Upper lobe of left lung (tissue), 6 donors: ENCODE data around the gene KLK6. TPM values are rescaled to one million over a fixed set of nuclear protein-coding genes. Genes with fewer than 3 reads are reported as not detected.

Source experiments
- ATAC-seq, 2 donors: fragments of 200-7000 bp; cut with Tn5 transposase; one replicate each; pipeline ENCODE4 v1.9.1; 2022; ENCODE audit warnings: mild to moderate bottlenecking in 2 of 2, moderate library complexity in 2 of 2; ENCODE audit not compliant: low FRiP score in 2 of 2
- DNase-seq, 2 donors: peaks; one replicate each; pipeline ENCODE4 v3.0.0-alpha.2; 2019 to 2020
- H3K27ac ChIP-seq, 4 donors: fragments of 200-600 bp; sonication (generic); one replicate each; pipeline ENCODE4 v1.5.1; 2016 to 2019
- H3K27me3 ChIP-seq, 4 donors: fragments of 200-600 bp; sonication (generic); one replicate each; pipeline ENCODE4 v1.5.1; 2017 to 2019
- H3K36me3 ChIP-seq, 4 donors: fragments of 200-600 bp; sonication (generic); one replicate each; pipeline ENCODE4 v1.5.1; 2016 to 2019
- H3K4me1 ChIP-seq, 4 donors: fragments of 200-600 bp; sonication (generic); one replicate each; pipeline ENCODE4 v1.5.1; 2018 to 2019
- H3K4me3 ChIP-seq, 4 donors: fragments of 200-600 bp; sonication (generic); one replicate each; pipeline ENCODE4 v1.5.1; 2017 to 2019; ENCODE audit warnings: mild to moderate bottlenecking in 2 of 4, moderate library complexity in 1 of 4
- H3K9me3 ChIP-seq, 4 donors: fragments of 200-600 bp; sonication (generic); one replicate each; pipeline ENCODE4 v1.5.1; 2018 to 2019
- EP300 ChIP-seq, 4 donors: sonication (generic); formaldehyde crosslinking; IDR thresholded peaks; one replicate each; pipeline ENCODE4 v1.5.1; 2017; ENCODE audit warnings: antibody characterized with exemption in 4 of 4, control low read depth in 2 of 4
- POLR2A ChIP-seq, 4 donors: fragments of 450-650 bp; IDR thresholded peaks; one replicate each; pipeline ENCODE4 v1.5.1; 2016 to 2017; ENCODE audit warnings: antibody characterized with exemption in 4 of 4, mild to moderate bottlenecking in 2 of 4
- POLR2AphosphoS5 ChIP-seq, 2 donors: sonication (generic); formaldehyde crosslinking; IDR thresholded peaks; one replicate each; pipeline ENCODE4 v1.5.1; 2017; ENCODE audit warnings: antibody characterized with exemption in 2 of 2
- WGBS, 2 donors: methylation state at CpG; one replicate each; pipeline ENCODE4 v1.1.5; 2017 to 2018; 5-methylcytosine and 5-hydroxymethylcytosine counted together
- total RNA-seq, 6 donors: library from RNA; depleted of rRNA in 4 of 6; stranded (reverse); fragments of >200 nt in 4 of 6; gene quantifications; one replicate each; pipeline versions ENCODE4 v1.1.0 to v1.2.1, GENCODE V29; 2016 to 2021
- TF ChIP-seq, protein P1 (sequence below), 6 experiments: fragments of 450-650 bp in 4 of 6; fragments of 200-600 bp in 2 of 6; sonication (generic) in 2 of 6; IDR thresholded peaks; one replicate each; pipeline ENCODE4 v1.5.1; 2016 to 2019; ENCODE audit warnings: antibody characterized with exemption in 6 of 6
- donor health status: DM: no; HTN: no; CAD: no; lungs with moderate emphysema.
- donor health status: DM: no; HTN: yes; CAD: no; lungs with severe emphysema.

The KLK6 gene
- total RNA-seq, 6 donors from 2014 or later = not detected

DNA sequence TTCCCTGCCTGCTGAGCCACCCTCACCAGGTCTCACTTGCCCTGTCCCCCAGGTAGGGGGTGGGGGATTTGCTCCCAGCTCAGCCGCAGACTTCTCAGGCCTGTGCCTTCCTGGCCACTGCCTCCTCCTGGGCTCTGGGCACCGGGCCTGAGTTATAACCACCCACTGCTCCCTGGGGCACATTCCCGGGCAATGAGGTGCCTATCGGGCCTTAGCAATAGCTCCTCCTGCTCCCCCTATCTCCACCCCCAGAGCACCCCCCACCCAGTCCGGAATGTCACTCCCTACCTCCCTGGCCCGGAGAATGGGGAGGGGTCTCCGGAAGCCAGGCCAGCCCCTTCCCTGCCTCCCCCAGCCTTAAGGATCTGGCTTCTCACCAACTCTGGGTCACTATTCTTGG is 16.5 kb downstream of the KLK6 start, which contains the start of gene KLK5:
Gene KLK5, minus strand, starts transcription at position 129 of the 400 bp plus-strand sequence. CDS start 381 bp downstream, outside the sequence.
- H3K36me3 ChIP-seq = no peaks in the 10 kb centered on the region
- no peaks in the 10 kb centered on the region for H3K4me1 ChIP-seq
- DNase-seq = no peak
- H3K27ac ChIP-seq = no peak within 1 kb of the TSS
- WGBS, 2 donors = 6 to 11% methylated on average over 2 to 7 of the region's 7 CpGs
- ATAC-seq = no peak
- H3K9me3 ChIP-seq = no peaks in the 10 kb centered on the region
- H3K27me3 ChIP-seq = no peaks in the 10 kb centered on the region
- H3K4me3 ChIP-seq = no peak within 1 kb of the TSS
- TF ChIP-seq POLR2A (IDR thresholded peaks at IDR 0.05) = no peak
- TF ChIP-seq, protein P1, sequence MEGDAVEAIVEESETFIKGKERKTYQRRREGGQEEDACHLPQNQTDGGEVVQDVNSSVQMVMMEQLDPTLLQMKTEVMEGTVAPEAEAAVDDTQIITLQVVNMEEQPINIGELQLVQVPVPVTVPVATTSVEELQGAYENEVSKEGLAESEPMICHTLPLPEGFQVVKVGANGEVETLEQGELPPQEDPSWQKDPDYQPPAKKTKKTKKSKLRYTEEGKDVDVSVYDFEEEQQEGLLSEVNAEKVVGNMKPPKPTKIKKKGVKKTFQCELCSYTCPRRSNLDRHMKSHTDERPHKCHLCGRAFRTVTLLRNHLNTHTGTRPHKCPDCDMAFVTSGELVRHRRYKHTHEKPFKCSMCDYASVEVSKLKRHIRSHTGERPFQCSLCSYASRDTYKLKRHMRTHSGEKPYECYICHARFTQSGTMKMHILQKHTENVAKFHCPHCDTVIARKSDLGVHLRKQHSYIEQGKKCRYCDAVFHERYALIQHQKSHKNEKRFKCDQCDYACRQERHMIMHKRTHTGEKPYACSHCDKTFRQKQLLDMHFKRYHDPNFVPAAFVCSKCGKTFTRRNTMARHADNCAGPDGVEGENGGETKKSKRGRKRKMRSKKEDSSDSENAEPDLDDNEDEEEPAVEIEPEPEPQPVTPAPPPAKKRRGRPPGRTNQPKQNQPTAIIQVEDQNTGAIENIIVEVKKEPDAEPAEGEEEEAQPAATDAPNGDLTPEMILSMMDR (IDR thresholded peaks at IDR 0.05) = no peak
- no peak for TF ChIP-seq POLR2AphosphoS5 (IDR thresholded peaks at IDR 0.05)
- no peak for TF ChIP-seq EP300 (IDR thresholded peaks at IDR 0.05)

DNA sequence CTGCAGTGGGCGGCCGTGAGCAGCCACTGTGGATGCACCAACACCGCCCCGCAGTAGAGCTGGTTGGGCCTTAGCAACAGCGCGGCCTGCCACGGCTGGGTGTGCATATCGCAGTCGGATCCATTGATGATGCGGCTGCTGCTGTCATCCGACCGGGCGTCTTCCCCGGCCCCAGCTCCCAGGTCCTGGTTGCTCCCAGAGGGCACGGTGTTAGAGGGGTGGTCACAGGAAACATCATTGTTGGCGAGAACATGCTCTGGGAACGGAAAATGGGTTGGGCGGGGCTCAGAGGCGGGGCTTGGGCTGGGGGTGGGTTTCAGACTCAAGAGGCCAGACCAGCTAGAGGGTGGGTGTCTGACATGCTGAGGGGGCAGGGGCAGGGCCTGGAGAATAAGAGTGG is 19.5 kb downstream of the KLK6 start:
- WGBS, 2 donors = 52 to 67% methylated on average over 6 to 19 of the region's 19 CpGs
- no peaks in the 10 kb centered on the region for H3K4me1 ChIP-seq
- no peak overlapping the region for H3K27ac ChIP-seq
- no peak overlapping the region for H3K4me3 ChIP-seq
- H3K36me3 ChIP-seq = no peaks in the 10 kb centered on the region
- ATAC-seq (no peak), DNase-seq (peak in 1 of 2 donors; percentile 72)
- no peaks in the 10 kb centered on the region for H3K9me3 ChIP-seq
- no peak for TF ChIP-seq POLR2A (IDR thresholded peaks at IDR 0.05)
- no peak for TF ChIP-seq POLR2AphosphoS5 (IDR thresholded peaks at IDR 0.05)
- TF ChIP-seq, protein P1 (IDR thresholded peaks at IDR 0.05) = no peak
- TF ChIP-seq EP300 (IDR thresholded peaks at IDR 0.05) = no peak
- H3K27me3 ChIP-seq = no peaks in the 10 kb centered on the region

DNA sequence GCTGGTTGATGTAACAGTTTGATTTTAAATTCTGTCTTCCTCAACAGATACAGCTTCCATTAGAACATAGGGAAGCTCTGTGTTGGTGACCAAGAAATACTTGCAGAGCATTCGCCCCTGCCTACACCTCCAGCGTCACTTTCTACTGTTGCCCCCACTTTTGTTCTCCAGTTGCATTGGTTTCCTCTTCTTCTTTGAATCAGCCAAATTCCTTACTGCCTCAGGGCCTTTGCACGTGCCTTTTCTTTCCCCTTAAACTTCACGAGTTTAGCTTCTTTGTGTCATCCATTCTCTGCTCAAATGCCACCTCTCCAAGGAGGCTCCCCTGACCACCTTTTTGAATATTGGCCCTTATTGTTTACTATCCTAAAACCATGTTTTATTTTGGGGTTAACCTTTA is 22.3 kb downstream of the KLK6 start:
- Histone ChIP-seq H3K27ac (no peak overlapping the region), H3K4me3 (no peak overlapping the region), H3K27me3 (no peaks in the 10 kb centered on the region), H3K4me1 (no peaks in the 10 kb centered on the region), H3K36me3 (no peaks in the 10 kb centered on the region), H3K9me3 (no peaks in the 10 kb centered on the region)
- ATAC-seq (no peak), DNase-seq (no peak)
- WGBS, 2 donors = 79 to 82% methylated on average over 4 of the region's 4 CpGs
- TF ChIP-seq, protein P1 (IDR thresholded peaks at IDR 0.05) = no peak

DNA sequence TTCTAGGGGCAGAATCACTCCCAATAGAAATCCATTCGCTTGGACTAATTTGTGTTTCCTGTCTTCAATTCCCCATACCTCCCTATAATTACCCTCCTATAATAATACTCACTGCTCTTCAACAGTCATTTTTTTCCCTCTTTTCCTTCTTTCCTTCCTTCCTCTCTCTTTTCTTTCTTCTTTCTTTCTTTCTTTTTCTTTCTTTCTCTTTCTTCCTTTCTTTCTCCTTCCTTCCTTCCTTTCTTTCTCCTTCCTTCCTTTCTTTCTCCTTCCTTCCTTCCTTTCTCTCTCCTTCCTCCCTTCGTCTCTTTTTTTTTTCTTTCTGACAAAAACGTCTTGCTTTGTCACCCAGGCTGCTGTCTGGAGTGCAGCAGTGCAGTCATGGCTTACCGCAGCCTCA is 24.6 kb downstream of the KLK6 start:
- no peak for TF ChIP-seq POLR2A (IDR thresholded peaks at IDR 0.05)
- no peak for TF ChIP-seq POLR2AphosphoS5 (IDR thresholded peaks at IDR 0.05)
- TF ChIP-seq EP300 (IDR thresholded peaks at IDR 0.05) = no peak
- TF ChIP-seq, protein P1 (IDR thresholded peaks at IDR 0.05) = no peak
- no peak overlapping the region for H3K27ac ChIP-seq
- WGBS, 2 donors = 64 to 65% methylated on average over 4 of the region's 4 CpGs
- no peaks in the 10 kb centered on the region for H3K27me3 ChIP-seq
- H3K4me1 ChIP-seq = no peaks in the 10 kb centered on the region
- DNase-seq (no peak), ATAC-seq (no peak)
- H3K9me3 ChIP-seq = no peaks in the 10 kb centered on the region
- no peaks in the 10 kb centered on the region for H3K36me3 ChIP-seq
- H3K4me3 ChIP-seq = no peak overlapping the region

DNA sequence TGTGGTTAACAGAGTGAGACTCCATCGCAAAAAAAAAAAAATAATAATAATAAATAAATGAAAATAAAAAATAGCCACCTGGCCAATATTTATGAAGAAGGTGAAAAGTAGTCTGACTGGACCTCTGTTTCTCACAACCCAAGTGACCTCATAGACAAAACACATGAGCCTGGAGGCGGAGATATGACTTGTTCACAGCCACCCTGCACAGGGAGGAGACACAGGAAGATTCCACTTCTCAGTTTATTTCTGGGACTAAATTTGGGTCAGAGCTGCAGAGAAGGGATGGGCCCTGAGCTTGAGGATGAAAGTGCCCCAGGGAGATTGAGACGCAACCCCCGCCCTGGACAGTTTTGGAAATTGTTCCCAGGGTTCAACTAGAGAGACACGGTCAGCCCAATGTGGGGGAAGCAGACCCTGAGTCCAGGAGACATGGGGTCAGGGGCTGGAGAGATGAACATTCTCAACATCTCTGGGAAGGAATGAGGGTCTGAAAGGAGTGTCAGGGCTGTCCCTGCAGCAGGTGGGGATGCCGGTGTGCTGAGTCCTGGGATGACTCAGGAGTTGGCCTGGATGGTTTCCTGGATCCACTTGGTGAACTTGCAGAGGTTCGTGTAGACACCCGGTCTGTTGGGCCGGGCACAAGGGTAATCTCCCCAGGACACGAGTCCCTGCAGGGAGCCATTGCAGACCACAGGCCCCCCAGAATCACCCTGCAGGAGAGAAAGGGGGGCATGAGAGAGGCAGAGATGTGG is 26.1 kb downstream of the KLK6 start:
- Histone ChIP-seq H3K36me3 (no peaks in the 10 kb centered on the region), H3K27me3 (no peaks in the 10 kb centered on the region), H3K4me1 (no peaks in the 10 kb centered on the region), H3K9me3 (no peaks in the 10 kb centered on the region), H3K27ac (no peak overlapping the region), H3K4me3 (no peak overlapping the region)
- DNase-seq = no peak
- WGBS, 2 donors = 76 to 81% methylated on average over 10 of the region's 10 CpGs
- ATAC-seq = no peak
- TF ChIP-seq EP300 (IDR thresholded peaks at IDR 0.05) (no peak), POLR2A (IDR thresholded peaks at IDR 0.05) (no peak), POLR2AphosphoS5 (IDR thresholded peaks at IDR 0.05) (no peak)
- TF ChIP-seq, protein P1 (IDR thresholded peaks at IDR 0.05) = no peak
